GM15510 (cell line): Measurements from ENCODE around the gene SNORC.

Source experiments
- POLR2A ChIP-seq: IDR thresholded peaks from 3 replicates; pipeline ENCODE4 v1.6.1; 2011; ENCODE audit warnings: borderline replicate concordance; ENCODE audit not compliant: insufficient read length; ENCODE audit errors: extremely low read depth

The SNORC gene

DNA sequence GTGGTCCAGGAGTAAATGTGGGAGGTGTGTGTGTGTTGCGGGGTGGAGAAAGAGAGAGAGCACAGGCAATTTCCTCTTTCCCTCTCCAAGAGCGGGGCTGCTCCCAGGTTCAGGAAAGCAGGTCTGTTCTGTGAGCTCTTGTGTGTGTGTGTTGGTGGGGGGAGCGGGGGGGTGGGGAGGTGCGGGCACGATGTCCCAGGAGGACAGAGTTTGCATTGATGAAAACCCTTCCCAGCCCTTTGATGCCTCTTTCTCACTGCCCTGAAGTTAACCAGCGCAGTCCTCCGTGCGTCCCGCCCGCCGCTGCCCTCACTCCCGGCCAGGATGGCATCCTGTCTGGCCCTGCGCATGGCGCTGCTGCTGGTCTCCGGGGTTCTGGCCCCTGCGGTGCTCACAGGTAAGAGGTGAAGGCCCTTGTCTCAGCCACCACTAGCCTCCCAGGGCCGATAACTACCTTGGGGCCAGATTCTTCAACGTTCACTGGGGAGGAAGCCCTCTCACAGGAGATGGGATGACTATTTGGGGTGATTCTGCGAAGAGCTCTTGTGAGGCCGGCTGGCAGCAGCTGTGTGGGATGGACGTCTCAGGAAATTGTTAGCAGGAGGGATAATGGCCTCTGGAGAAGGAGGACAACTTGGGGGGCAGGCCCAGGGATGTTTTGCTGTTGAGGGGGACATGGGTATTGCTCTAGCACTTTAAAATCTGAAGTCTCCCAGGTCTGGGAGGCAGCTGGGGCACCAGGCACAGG lies at the start of gene SNORC:
TSS of gene SNORC (plus strand) at position 247 of the 748 bp plus-strand sequence. CDS start at position 325, 78 bp downstream.
- no peak for TF ChIP-seq POLR2A

DNA sequence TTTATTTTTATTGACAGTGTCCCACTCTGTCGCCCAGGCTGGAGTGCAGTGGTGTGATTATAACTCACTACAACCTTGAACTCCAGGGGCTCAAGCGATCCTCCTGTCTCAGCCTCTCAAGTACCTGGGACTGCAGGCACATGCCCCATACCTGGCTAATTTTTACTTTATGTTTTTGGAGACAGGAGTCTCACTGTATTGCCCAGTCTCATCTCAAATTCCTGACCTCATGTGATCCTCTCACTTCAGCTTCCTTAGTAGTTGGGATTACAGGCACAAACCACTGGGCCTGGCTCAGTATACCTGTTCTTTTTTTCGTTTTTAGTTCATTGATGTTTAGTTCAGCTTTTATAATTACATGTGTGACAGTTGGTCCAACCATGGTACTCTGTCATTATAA lies 40.1 kb upstream of the SNORC start:
- TF ChIP-seq POLR2A: no peak

DNA sequence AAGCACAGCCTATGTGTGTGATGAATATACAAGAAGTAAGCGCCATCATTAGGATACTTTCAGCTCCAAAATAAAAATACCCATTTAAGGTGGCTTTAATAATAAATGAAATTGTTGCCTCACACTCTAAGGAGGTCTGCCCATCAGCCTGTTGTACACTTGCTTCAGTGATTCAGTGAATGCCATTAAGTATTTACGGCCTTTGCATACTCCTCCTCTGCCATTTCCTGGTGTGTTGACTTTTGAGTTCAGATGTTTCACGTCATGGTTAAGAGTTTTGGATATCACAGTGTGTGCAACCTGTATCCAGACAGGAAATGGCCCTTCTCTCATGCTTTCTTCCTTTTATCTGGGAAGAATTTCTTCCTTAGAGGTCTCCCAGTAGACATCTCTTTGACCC lies 38.6 kb upstream of the SNORC start:
- no peak for TF ChIP-seq POLR2A

DNA sequence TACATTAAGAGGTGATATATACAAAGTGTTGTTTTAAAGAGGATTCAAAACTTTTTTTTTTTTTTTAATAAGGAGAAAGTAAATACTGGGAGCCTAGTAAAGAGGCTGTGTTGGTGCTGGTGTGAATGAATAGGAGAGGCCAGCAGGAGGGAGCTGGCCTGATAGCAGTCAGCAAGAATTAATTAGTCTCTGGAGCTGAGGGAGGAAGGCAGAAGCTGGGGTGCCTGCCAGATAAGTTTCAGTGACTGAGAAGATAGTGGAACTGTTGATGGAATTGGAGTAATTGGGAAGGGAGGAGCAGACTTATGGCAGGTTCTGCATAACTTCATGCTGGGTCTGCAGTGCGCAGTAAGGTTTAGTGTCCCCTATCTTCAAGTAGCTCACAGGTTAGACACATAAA lies 36.2 kb upstream of the SNORC start:
- no peak for TF ChIP-seq POLR2A

DNA sequence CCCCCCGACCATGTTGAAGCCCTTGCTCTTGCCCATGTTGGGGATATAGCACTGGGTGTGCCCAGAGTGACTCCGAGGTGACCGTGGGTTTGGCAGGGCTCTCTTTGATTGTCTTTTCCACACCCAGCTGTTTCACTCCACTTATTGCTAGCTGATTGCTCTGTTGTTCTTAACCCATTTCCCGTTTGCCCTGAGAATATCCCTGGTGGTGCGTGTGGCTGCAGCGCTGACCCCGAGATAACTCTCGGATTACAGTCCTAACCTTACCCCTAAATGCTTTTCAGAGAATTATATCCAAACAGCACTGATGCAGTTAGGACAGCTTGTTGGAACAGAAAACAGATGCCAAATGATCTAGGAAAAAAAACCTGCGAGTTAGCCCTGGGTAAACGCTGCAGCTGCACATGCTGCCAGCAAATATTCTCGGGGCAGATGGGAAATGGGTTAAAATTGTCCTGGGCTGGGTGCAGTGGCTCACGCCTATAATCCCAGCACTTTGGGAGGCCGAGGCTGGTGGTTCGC lies 34.3 kb upstream of the SNORC start:
- TF ChIP-seq POLR2A: no peak

DNA sequence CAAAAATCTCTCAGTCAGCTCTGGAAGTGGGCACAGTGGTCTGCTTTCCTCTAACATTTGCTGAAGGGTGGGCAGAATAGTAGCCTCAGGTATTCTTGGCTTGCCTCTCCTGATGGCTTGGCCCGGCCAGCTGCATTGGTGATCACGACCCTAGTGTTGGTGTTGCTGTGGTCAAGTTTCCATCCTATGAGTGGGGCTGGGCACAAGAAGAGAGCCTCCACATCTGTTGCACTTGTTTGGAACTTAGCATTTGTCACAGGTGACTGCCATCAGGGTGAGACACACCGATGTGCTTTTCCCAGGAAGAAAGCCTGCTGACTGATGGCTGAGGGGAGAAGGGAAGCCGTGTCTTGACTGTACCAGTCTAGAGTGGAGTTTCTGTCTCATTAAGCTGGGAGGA lies 33.1 kb upstream of the SNORC start:
- TF ChIP-seq POLR2A: no peak

DNA sequence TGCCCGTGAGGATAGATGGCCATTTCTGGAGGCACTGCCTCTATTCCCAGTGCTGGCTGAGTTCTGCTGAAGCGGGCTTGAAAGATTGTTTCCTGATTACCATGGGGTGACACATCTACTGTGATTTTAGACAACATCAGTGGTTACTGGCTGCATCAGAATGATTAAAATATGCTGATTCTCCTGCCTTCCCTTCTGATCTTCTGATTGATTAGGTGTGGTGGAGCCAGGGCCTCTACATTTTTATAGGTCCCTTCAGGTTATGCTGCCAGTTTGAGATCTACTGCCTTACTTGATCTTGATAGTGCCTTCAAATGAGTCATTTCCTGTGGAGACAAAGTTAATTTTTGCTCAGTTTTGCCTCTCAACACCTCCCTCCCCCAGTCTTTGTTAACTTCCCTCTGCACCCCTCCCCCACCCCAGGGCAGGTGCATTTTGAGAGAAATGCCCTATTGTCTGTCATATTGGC lies 31.6 kb upstream of the SNORC start:
- no peak for TF ChIP-seq POLR2A

DNA sequence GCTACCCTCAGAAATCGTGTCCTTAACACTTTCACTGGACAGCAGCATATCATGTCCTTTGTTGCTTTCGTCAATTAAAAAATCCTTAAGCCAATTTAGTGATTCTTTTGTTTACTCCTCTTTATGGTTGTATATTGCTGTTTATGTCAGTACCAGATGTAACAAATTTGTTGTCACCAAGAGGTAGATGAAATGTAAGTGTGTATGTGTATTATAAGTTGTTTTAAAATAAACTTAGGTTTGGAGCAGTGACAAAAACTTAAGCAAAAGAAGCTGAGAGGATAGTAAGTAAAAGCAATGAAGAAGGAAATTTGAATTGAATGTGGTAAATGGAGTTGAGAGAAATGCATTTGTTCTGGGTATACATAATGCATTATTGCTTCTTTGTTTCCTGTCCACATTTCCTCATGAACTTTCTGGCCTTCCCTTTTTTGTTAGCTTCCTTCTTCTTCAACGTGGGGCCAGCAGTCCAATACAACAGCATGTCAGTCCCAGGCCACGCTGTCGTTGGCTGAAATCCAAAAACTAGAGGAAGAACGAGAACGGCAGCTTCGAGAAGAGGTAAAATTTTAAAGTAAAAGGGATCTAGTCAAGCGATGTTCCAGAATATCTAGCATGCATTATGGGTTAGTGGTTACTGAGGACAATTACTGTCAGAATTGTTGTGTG lies 30.5 kb upstream of the SNORC start:
- no peak for TF ChIP-seq POLR2A

DNA sequence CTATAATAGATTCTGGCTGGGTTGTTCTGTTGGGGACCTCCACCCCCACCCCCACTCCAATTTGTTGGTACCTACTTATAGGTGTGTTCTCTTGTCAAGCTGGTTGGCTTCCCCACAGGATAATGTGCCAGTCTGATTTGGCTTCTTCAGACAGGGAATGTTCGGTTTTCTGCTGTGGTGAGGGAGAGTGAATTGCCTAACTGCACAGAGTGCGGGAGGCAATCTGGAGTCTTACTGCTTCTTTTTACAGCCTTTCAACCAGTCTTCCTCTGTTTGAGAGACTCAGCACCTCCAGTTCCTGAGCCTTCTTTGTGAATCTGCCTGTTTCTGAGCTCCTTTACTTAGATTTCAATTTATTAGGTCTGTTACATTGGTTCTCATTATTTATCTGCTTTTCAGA lies 27.4 kb upstream of the SNORC start:
- no peak for TF ChIP-seq POLR2A

DNA sequence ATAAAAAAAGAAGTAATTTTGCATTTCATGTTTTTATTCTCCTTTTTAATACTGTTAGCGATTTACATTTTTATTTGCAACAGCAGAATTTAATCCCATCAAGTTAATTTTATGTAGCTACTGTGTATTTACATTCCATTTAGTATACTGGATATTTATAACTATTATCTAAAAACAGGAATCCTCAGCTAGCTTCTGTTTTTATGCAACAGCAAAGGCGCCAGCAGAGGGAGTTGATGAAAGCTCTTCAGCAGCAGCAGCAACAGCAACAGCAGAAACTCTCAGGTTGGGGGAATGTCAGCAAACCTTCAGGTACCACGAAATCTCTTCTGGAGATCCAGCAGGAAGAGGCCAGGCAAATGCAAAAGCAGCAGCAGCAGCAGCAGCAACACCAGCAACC lies 26.2 kb upstream of the SNORC start:
- no peak for TF ChIP-seq POLR2A

DNA sequence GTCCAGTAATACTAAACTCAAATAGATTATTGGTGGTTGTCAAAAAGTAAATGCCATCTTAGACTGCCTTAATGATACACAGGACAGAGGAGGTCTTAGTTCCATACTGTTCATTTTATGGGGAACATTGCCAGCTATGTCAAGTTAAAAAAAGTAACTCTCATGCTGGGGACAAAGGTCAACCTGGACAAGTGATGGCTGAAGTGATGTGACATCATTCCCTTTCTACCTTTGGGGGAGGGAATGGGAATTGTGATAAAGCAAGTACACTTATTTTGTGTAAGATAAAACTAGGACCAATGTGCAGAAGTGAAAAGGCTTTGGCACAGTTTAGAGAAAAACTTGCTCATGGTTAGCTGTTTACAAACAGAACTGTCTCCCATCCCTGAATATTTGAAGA lies 24.0 kb upstream of the SNORC start:
- TF ChIP-seq POLR2A: no peak

DNA sequence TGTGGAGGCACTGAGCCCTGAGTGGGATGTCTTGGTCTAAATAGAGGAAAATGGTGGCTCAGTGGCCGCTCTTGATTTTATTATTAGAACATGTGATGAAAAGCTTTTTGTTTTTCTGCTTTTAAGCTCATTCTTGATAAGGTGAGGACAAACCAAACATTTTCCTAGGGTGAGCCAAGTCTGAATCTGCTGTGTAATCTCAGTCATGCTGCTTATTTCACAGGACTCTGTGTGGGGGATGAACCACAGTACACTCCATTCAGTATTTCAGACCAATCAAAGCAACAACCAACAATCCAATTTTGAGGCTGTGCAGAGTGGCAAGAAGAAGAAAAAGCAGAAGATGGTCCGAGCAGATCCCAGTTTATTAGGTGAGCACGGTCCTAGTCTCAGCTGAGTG lies 20.0 kb upstream of the SNORC start:
- no peak for TF ChIP-seq POLR2A

DNA sequence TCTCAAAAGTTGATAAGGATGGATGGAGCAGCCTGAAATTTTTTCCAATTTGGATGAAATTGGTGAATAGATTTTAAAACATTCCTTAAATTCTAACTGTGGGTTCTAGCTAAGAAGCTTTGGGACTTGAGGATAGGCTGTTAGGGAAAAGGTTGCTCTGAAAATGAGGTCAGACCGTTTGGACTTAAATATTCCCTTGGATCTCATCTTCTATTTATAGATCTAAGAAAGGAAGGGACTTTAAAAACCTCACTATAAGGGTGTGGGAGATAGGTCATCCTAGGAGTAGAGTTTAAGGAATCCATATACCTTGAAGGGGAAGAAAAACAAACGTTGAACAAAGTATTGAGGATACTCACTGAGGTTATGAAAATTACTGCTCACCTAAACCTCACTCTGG lies 17.4 kb upstream of the SNORC start:
- TF ChIP-seq POLR2A: no peak

DNA sequence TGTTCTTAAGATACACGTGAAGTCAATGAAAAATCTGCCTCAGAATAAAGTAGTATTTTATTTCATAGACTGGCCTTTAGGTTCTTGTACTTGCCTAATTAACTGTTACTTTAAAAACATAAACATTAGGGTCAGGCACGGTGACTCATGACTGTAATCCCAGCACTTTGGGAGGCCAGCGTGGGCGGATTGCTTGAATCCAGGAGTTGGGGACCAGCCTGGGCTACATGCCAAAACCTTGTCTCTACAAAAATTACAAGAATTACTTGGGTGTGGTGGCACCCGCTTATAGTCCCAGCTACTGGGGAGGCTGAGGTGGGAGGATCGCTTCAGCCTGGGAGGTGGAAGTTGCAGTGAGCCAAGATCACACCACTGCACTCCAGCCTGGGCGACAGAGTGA lies 16.0 kb upstream of the SNORC start:
- TF ChIP-seq POLR2A: no peak

DNA sequence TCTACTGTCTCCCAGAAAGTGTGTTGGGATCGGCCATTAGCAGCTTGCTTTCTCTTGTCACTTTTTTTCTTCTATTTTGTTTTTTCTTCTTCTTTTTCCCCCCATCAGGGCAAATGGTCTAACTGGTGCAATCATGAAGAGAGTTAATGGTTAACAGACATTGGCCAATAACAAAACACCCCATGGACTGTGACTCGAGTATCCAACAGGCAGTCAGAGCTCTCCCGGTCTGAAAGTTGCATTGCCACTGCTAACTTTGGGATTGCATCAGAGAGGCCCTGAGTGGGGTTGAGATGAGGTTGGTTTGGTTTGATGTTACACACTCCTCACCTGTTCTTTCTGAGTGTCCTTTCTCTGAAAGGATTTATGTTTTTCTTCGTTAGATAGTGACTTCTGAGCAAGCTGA lies 12.9 kb upstream of the SNORC start:
- TF ChIP-seq POLR2A: no peak

DNA sequence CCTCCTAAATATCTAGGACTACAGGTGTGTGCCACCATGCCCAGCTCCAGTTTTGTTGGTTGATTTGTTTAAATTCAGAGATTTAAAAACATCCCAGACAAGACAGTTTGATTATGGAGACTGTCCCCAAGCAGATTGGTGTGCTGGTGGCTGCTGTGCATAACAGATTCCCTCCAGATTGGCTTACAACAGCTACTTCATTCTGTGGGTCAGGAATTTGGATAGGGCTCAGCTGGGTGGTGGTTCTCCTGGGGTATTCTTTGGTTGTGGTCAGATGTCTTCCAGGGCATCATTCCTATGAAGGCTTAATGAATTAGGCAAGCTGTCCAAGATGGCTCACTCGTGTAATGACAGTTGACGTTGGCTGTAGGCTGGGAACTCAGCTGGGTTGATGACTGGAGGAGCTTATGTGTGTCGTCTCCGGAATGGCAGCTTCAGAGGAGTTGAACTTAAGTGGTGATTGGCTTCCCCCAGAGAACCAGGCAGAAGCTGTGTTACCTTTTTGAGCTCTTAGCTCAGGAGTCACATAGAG lies 10.6 kb upstream of the SNORC start:
- TF ChIP-seq POLR2A: no peak

DNA sequence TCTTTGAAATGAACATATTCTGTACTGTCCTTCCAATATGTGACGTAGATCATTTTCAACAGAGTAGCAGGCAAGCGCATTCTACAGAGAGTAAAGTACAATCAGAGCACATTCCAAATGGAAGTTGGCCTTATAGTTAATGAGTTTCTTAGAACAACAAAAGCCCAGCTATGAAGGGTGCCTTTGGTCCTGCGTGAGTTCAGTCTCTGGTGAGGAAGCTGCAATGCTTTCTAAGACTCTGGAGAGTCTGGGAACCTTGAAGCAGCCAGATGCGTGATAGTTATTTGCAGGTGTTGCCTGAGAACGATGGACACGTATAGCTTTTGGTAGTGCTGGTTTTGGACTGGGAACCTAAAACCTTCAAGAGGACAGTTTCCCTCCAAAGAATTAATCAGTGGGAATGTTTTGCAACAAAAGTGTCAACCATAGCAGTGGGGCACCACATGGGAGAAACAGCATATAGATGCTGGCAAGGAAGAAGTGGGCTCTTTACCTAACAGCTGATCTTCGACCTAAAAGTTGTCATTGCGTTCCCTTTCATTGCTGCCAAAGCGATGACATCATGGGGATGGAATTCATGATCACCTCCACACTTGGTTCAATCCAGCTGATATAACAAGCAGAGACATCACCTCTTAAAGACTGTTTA lies 9.3 kb upstream of the SNORC start:
- TF ChIP-seq POLR2A: no peak
